Aorta (tissue), 5 donors: Measurements from ENCODE around the gene CSNK2A3. TPM values are rescaled to one million over a fixed set of nuclear protein-coding genes. Genes with fewer than 3 reads are reported as not detected.

ENCODE experiments used
- ATAC-seq: fragments of 200-7000 bp; cut with Tn5 transposase; one replicate; pipeline ENCODE4 v1.9.1; 2022; ENCODE audit warnings: moderate library complexity; ENCODE audit not compliant: low FRiP score
- DNase-seq, 2 donors: peaks; one replicate each; pipeline ENCODE4 v3.0.0-alpha.2; 2020
- H3K27ac ChIP-seq, 2 donors: one replicate each; pipeline ENCODE4 v1.5.1; 2013; ENCODE audit warnings: low read length in 2 of 2, mild to moderate bottlenecking in 2 of 2, moderate library complexity in 2 of 2, control low read depth in 1 of 2, inconsistent platforms in 1 of 2, low read depth in 1 of 2
- H3K27me3 ChIP-seq, 2 donors: one replicate each; pipeline ENCODE4 v1.6.1; 2013; ENCODE audit warnings: control low read depth in 1 of 2, low read length in 1 of 2, mild to moderate bottlenecking in 1 of 2, moderate library complexity in 1 of 2; ENCODE audit not compliant: insufficient read depth in 2 of 2, control insufficient read depth in 1 of 2
- H3K36me3 ChIP-seq, 2 donors: one replicate each; pipeline ENCODE4 v1.6.1; 2013; ENCODE audit warnings: control low read depth in 1 of 2, low read length in 1 of 2, mild to moderate bottlenecking in 1 of 2; ENCODE audit not compliant: insufficient read depth in 2 of 2, control insufficient read depth in 1 of 2
- H3K4me1 ChIP-seq, 2 donors: one replicate each; pipeline ENCODE4 v1.6.1; 2013; ENCODE audit warnings: low read length in 2 of 2, control low read depth in 1 of 2, mild to moderate bottlenecking in 1 of 2, moderate library complexity in 1 of 2; ENCODE audit not compliant: insufficient read depth in 2 of 2, control insufficient read depth in 1 of 2
- H3K4me3 ChIP-seq, 2 donors: one replicate each; pipeline ENCODE4 v1.5.1; 2013; ENCODE audit warnings: low read length in 2 of 2, control low read depth in 1 of 2, mild to moderate bottlenecking in 1 of 2
- H3K9me3 ChIP-seq: one replicate; pipeline ENCODE4 v1.6.1; 2013; ENCODE audit warnings: mild to moderate bottlenecking, low read length; ENCODE audit not compliant: control insufficient read depth
- WGBS, 2 donors: extraction: QIAGEN DNeasy Blood & Tissue Kit; methylation state at CpG; one replicate each; pipeline ENCODE4 v1.1.7; 2013; 5-methylcytosine and 5-hydroxymethylcytosine counted together
- intact Hi-C, 2 donors: fragments of 100-400 bp; cut with DNase I; formaldehyde crosslinking; loops; one replicate each; pipeline versions ENCODE4 v1.14.2 to v1.15.0; 2022
- polyA plus RNA-seq, 2 donors: library from polyadenylated mRNA; stranded (reverse); fragments of 200-250 nt; gene quantifications; one replicate each; pipeline ENCODE4 v1.2.3, GENCODE V29; 2013
- total RNA-seq, 2 donors: library from RNA; stranded (reverse); fragmentation: NEBNext Ultra II Directional; extraction: Animal tissue kit (Norgen Biotek cat#: 25700); gene quantifications; one replicate each; pipeline ENCODE4 v1.2.1, GENCODE V29; 2021
- donor health status: healthy with polysubstance abuse.
- donor health status: Bipolar disorder and iron deficiency.
- donor health status: DM: no; HTN: no; CAD: no.
- donor health status: DM: no; HTN: no; CAD: no.
- donor health status: DM: yes; HTN: yes; CAD: no.

The CSNK2A3 gene
- total and polyA plus RNA-seq, 4 donors, result 0.51 to 6.0 (median 3.9) TPM; not detected in 1

- intact Hi-C loops, result no loop called here
- peak; percentile 52 for ATAC-seq
Measured at GRCh38 chr11:11349870-11350337, 3.1 kb downstream of the CSNK2A3 start.

GRCh38 chr11:11349106-11349825 is 3.8 kb downstream of the CSNK2A3 start:
- H3K4me1 ChIP-seq, result peaks cover 2 to 3% of the 10 kb centered on the region in 2 donors
- H3K27ac ChIP-seq, result no peak overlapping the region
- H3K27me3 ChIP-seq, result no peaks in the 10 kb centered on the region
- DNase-seq (no peak), ATAC-seq (no peak)
- no peak overlapping the region for H3K4me3 ChIP-seq
- intact Hi-C loops, result no loop called here
- H3K9me3 ChIP-seq, result no peaks in the 10 kb centered on the region
- 40 to 46% methylated on average over 12 of the region's 12 CpGs for WGBS, 2 donors
- no peaks in the 10 kb centered on the region for H3K36me3 ChIP-seq

More at GRCh38 chr11:11349870-11350337, 3.1 kb downstream of the CSNK2A3 start:
- Histone ChIP-seq H3K4me3 (no peak overlapping the region), H3K4me1 (peaks cover 2 to 3% of the 10 kb centered on the region in 2 donors), H3K9me3 (no peaks in the 10 kb centered on the region), H3K27ac (no peak overlapping the region), H3K27me3 (no peaks in the 10 kb centered on the region), H3K36me3 (no peaks in the 10 kb centered on the region)
- no peak for DNase-seq
- WGBS, 2 donors, result 7 to 13% methylated on average over 1 of the region's 1 CpG

GRCh38 chr11:11348303-11348702 is 4.7 kb downstream of the CSNK2A3 start:
- DNase-seq (no peak), ATAC-seq (no peak)
- intact Hi-C loops, result no loop called here
- Histone ChIP-seq H3K4me1 (peaks cover 2 to 3% of the 10 kb centered on the region in 2 donors), H3K4me3 (no peak overlapping the region), H3K36me3 (no peaks in the 10 kb centered on the region), H3K27ac (no peak overlapping the region), H3K27me3 (no peaks in the 10 kb centered on the region), H3K9me3 (no peaks in the 10 kb centered on the region)
- 91% methylated on average over 5 of the region's 5 CpGs for WGBS, 2 donors

GRCh38 chr11:11347592-11347991 is 5.5 kb downstream of the CSNK2A3 start:
- intact Hi-C loops, result no loop called here
- Histone ChIP-seq H3K27ac (no peak overlapping the region), H3K4me3 (no peak overlapping the region), H3K27me3 (no peaks in the 10 kb centered on the region), H3K4me1 (peaks cover 2 to 3% of the 10 kb centered on the region in 2 donors), H3K36me3 (no peaks in the 10 kb centered on the region), H3K9me3 (no peaks in the 10 kb centered on the region)
- WGBS, 2 donors, result 3 to 12% methylated on average over 7 of the region's 7 CpGs
- DNase-seq (peak in 1 of 2 donors; percentile 59), ATAC-seq (no peak)

- Histone ChIP-seq H3K27ac (no peak overlapping the region), H3K36me3 (peaks cover 0 to under 1% of the 10 kb centered on the region in 2 donors), H3K4me3 (no peak overlapping the region), H3K27me3 (no peaks in the 10 kb centered on the region), H3K9me3 (no peaks in the 10 kb centered on the region), H3K4me1 (peaks cover 2 to 3% of the 10 kb centered on the region in 2 donors)
- WGBS, 2 donors, result 95 to 99% methylated on average over 4 of the region's 4 CpGs
- ATAC-seq (no peak), DNase-seq (no peak)
- intact Hi-C loops, result no loop called here
Measured at GRCh38 chr11:11346303-11346702, 6.7 kb downstream of the CSNK2A3 start.

- no peaks in the 10 kb centered on the region for H3K27me3 ChIP-seq
- H3K36me3 ChIP-seq, result peaks cover 0 to 1% of the 10 kb centered on the region in 2 donors
- ATAC-seq (no peak), DNase-seq (no peak)
- intact Hi-C loops, result no loop called here
- WGBS, 2 donors, result 93 to 100% methylated on average over 1 of the region's 1 CpG
- no peak overlapping the region for H3K4me3 ChIP-seq
- no peak overlapping the region for H3K27ac ChIP-seq
- peaks cover 0 to 1% of the 10 kb centered on the region in 2 donors for H3K4me1 ChIP-seq
- H3K9me3 ChIP-seq, result no peaks in the 10 kb centered on the region
Measured at GRCh38 chr11:11345099-11345498, 8.0 kb downstream of the CSNK2A3 start.

- Histone ChIP-seq H3K4me1 (no peaks in the 10 kb centered on the region), H3K27me3 (no peaks in the 10 kb centered on the region), H3K27ac (no peak overlapping the region), H3K4me3 (no peak overlapping the region), H3K36me3 (peaks cover 0 to 3% of the 10 kb centered on the region in 2 donors), H3K9me3 (no peaks in the 10 kb centered on the region)
- no peak for DNase-seq
- no peak for ATAC-seq
- intact Hi-C loops, result no loop called here
- WGBS, 2 donors, result 86 to 92% methylated on average over 3 of the region's 3 CpGs
Measured at GRCh38 chr11:11344045-11344444, 9.0 kb downstream of the CSNK2A3 start.

GRCh38 chr11:11338304-11338703 is 14.7 kb downstream of the CSNK2A3 start:
- Histone ChIP-seq H3K36me3 (peaks cover 2 to 5% of the 10 kb centered on the region in 2 donors), H3K4me3 (no peak overlapping the region), H3K9me3 (no peaks in the 10 kb centered on the region), H3K4me1 (no peaks in the 10 kb centered on the region), H3K27me3 (no peaks in the 10 kb centered on the region), H3K27ac (no peak overlapping the region)
- ATAC-seq (no peak), DNase-seq (no peak)
- intact Hi-C loops, result no loop called here
- WGBS, 2 donors, result 91 to 100% methylated on average over 1 of the region's 1 CpG

GRCh38 chr11:11336664-11337063 is 16.4 kb downstream of the CSNK2A3 start:
- intact Hi-C loops, result no loop called here
- ATAC-seq, result no peak

More at GRCh38 chr11:11336664-11337063, 16.4 kb downstream of the CSNK2A3 start:
- Histone ChIP-seq H3K36me3 (peaks cover 4 to 7% of the 10 kb centered on the region in 2 donors), H3K4me1 (no peaks in the 10 kb centered on the region), H3K27me3 (no peaks in the 10 kb centered on the region), H3K9me3 (no peaks in the 10 kb centered on the region), H3K4me3 (no peak overlapping the region), H3K27ac (no peak overlapping the region)
- DNase-seq, result no peak
- 84 to 85% methylated on average over 4 of the region's 4 CpGs for WGBS, 2 donors
